Fibroblast of skin of left quadriceps (primary cell): Measurements from ENCODE around the gene ROBO3.

ENCODE experiments used
- DNase-seq, 2 experiments: peaks; one replicate each; pipeline ENCODE4 v3.0.0-alpha.2; 2013; ENCODE audit warnings: low read depth in 2 of 2

ROBO3 gene

DNA sequence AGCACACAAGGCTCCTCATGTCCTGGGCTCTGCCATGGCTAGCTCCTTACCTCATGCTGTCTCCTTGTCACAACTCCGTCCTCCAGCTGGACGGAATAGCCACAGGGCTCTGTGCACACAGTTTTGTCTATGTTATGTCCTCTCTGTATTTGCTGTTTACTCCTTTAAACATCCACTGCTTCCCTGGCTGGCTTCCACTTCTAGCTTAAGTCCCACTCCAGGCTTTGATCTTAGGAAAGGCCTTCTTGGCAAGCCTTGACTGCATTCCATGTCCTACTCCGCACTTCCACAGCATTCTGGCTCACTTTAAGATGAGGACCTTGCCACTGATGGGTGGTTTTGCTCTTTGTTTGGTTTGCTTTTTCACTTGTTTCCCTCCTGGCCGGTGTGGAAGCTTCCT, 22.9 kb upstream of the ROBO3 start:
- no peak for DNase-seq

DNA sequence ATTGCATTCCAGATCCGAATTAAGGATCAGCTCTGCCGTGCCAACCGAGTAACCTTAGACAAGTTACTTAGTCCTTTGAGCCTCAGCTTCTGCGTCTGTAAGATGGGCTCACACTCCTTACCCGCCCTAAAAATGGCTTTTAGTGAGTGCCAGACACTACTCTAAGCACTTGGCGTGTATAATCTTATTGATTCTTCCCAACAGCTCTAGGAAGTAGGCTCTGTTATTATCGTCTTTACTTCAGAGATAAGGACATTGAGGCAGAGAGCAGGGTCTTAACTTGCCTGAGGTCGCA, 21.7 kb upstream of the ROBO3 start:
- DNase-seq, result no peak

DNA sequence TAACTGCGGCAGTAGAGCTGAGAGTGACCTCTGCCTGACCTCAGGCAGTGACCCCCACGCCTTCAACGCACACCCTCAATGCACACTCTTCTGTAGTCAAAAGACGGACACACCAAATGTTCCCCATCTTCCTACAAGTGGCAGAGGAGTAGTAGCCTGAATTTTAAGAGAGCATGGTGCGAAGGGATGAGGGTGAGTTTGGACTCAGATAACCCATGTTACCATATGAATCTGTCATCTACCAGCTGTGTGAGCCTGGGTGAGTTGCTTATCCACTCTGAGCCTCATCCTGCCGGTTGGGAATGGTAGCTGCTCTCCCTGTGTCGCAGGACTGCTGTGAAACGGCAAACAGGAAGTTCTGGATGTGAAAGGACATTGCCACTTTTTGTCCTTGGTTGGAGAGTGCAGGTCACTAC, 20.6 kb upstream of the ROBO3 start:
- DNase-seq, result no peak

DNA sequence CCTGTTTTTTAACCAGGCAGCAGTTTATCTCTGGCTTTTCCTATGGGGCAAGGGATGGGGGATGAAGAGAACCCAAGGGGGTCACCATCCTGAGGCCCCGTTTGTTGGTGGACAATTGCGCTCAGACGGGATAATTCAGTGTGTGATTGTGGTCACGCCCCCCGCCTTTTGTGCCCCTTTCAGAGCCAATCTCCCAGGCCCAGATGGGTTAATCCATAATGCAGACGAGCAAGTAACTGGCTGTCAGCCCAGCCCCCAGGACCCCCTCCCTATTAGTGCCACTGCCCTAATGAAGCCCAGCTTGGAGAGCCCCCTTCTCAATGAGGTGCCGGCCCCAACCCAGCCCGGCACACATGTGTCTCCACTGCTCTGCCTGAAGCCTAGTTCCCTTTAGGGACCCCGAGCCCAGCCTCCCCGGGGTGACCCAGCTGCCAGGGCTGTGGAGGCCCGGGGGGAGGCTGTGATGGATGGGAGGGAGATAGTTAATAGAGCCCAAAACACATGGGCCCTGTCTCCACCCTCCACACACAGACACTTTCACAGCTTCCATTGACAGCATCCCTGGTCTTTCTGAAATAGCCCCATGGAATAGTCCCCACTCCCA, 19.1 kb upstream of the ROBO3 start:
- DNase-seq, result no peak

DNA sequence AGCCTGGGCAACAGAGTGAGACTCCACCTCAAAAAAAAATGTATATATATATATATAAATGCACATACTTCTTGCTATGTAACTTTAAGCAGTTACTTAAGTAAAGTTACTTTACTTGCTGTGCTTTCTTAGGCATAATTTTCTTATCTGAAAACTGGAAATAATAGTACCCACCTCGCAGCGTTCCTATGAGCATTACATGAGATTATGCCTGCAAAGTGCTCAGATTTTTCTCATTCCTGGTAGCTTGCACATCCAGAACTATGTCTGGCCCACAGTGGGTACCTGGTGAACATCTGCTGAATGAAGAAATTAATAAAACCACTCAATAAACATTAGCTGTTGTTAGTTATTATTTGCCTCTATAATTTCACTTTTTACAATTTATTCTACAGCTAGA, 6.1 kb upstream of the ROBO3 start:
- no peak for DNase-seq

DNA sequence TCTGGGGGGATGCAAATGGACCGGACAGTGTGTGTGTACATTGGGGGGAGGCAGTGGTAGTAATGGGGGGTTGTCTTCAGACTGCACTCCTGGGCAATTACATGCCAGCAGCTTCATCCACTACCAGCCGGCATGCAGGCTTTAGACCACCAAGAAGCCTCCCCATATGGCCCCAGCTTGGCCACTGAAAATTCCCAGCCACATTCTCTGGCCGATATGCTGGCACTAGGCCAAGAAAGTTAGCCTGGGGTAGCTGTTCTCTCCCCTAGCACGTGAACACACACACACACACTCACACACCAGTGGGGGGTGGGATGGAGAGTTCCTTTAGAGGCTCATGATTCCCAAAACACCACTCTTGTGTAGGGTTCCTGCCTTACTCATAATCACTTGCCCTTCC, 3.6 kb upstream of the ROBO3 start:
- DNase-seq, result no peak

DNA sequence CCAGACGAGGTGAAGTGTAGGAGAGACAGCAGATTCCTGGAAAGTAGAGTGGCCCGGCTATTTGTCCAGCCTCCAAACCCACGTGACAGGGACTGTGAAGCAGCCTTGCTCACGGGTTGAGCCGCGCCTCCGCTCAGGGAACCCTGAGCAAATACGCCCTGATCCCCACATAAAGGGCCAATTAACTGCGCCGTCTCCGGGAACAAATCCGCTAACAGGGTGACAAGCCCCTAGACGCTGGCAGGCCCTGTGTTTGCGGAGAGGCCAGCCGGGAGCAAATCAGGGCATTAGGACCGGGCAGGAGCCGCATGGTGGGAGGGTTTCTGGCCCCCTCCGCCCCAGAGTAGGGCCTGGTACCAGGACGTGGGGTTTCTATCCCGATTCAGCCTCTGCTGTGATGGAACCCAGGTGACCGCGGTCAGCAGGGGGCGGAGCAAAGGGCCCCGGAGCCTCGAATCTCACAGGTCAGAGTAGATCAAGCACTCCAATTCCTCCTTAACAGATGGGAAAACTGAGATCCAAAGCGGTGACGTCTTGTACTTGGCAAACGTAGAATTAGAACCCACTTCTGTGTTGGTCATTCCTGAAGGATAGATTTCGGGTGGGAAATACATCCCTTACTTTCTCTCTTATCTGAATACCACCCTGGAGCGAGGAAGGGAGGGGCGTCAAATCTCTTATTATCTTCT, 2.0 kb upstream of the ROBO3 start:
- DNase-seq, result no peak

DNA sequence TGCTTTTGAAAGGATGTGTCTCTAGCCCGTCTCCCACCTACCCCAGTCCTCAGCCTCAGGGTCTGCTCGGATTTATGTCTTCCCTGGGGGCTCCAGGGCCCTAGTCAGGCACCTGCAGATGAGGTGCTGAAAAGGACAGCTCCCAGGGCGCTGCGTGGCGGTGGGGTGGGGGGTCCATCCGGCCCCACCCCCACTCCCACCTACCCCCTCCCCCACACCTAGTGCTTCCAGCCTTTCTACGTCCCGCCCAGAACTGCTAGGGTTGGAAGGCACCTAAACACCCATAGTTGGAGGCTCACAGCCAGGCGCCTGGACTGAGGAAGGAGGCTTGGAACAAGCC, 1.4 kb upstream of the ROBO3 start:
- no peak for DNase-seq

DNA sequence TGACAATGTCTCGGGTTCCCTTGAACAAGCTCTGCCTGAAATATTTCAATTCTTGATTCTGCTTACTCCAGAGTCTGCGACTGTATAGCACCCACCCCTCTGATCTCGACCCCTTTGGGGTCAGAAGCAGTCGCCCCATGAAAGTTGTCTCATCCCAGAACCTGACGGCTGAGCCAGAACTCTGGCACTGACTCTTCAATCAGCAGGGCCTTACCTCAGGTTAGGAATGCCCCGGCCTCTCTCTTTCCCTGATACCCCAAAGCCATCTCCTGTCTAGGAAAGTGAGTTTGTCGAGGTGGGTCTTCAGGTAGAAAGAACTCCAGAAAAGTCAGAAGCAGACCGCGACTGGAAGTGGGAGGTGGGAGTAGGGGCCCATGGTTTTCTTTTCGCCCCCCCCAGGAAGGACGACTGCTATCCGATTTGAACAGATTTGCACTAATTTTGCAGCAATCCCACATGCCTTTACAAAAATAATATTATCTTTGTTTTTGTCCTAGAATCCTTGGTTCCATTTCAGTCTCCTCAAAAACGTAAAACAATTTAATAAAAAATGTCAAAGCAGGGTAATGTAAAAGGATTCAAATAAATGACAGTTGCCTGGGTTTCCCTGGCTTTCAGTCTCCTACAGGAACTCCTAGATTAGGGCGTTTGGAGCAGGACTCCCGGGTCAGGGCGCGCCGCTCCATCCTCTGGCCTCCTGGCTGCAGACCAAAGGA, 898 bp upstream of the ROBO3 start:
- DNase-seq, result no peak

DNA sequence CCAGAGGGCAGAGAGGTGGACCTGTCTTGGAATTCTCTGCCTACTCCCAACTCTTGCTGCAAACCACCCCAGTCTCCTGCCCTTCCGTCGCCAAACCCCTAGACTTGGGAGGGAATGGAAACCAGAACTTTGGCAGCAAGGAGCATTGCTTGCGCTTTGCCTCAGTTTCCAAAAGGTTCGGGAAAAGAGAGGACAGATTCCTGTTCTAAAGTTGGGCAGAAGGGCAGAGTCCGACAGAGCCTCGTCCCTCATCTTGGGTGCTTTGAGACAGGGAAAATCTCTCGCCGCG, 396 bp upstream of the ROBO3 start:
- no peak for DNase-seq

DNA sequence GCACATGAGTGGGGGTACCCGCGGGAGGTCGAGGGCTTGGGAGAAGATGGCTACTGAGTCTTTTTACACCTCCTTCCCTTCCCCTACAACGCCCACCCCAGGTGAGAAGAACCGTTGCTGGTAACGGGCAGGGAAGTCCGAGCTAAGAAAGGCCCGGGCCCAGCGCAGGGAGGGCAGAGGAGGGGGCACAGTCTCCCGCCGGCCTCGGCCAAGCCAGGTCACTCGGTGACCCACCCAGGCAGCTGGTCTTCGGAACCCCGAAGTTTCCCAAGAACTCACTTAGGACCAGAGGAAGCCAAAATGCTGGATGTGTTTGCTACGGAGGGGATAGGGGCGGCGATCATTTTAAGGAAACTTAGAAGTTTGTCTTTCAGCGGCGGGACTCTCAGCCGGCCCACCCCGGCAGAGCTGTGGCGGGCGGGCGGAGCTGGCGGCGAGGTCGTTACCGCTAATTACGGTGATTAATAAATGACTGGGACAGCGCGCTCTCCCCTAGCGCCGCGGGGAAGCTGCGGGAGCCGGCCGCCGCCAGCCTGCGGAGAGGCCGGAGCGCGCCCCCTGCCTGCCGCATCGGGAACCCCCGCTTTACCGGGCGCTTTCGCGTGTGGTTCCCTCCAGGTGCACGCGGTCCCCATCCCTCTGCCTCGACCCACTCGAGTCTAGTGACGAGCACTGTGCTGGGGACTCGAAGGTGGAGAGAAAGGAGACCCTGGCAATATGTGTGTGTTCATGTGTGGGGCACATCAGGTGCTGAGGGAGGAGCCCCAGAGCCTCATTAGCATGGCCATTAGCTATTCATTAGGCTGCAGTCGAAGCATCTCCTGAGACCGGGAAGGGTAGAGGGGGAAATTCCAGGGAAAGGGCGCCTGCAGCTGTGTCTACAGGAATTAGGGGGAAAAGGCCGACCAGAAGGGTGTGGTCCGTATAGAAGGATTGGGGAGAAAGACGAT, 945 bp downstream of the ROBO3 start:
- DNase-seq, result no peak

DNA sequence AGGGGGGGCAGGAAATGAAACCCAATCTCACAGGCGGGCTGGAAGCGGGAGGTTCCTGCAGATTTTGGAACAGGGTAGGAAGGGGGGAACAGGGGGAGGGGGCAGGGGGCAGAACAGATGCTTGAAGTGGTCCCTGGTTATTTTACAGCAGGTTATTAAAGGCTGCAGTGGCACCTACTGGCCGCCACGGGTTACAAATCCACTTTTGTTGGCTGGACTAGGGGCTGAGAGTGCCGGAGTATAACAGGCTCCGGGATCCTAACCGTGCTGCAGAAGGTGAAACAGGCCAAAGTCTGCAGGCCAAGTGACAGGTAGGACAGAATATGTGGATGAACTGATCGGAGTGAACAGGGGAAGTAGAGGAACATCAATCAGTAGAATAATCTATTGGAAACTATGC, 2.5 kb downstream of the ROBO3 start:
- DNase-seq, result no peak

DNA sequence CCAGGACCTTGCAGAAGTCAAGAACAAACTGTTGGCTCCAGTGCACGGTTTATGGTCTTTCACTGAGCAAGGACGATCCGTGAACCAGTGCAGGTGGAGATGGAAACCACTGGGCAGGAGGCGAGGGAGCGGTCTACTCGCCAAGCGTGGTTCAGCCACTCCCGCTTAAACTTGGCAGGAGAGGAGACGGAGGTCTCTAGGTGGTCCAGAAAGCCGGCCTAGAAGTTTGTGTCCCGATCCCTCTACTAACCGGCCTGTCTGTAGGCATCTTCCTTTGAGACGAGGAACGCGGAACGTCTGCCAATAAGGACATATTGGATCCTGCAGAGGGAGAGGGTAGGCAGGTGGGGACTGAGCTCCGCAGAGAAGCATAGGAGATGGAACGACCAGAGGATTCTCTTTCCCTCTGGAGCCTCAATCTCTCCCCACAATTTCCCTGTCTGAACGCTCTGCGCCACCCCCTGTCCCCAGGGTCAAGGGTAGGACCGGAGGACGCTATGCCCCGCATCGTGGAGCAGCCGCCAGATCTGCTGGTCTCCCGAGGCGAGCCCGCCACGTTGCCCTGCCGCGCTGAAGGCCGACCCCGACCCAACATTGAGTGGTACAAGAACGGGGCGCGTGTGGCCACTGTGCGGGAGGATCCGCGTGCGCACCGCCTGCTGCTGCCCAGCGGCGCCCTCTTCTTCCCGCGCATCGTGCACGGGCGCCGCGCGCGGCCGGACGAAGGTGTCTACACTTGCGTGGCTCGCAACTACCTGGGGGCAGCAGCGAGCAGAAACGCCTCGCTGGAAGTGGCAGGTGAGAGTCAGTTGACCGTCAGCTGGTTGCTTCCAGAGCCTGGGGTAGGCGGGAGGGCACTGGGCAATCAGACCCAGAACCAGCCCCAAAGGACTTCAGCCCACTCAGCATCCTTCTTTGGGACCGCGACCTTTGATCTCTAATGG, 3.4 kb downstream of the ROBO3 start:
- no peak for DNase-seq

DNA sequence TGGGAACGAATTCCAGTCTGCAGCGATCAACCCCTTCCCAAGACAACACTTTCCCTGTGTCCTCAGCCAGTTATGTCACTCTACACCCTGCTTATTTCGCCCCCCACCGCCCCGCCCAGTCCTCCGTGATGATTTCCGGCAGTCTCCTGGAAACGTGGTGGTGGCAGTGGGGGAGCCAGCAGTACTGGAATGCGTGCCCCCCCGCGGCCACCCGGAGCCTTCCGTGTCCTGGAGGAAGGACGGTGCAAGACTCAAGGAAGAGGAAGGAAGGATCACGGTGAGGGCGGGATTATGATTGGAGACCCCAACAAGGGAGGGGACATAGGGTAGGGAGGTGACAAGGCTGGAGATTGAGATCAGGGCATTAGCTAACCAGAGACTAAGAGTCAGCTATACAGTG, 4.1 kb downstream of the ROBO3 start:
- no peak for DNase-seq

DNA sequence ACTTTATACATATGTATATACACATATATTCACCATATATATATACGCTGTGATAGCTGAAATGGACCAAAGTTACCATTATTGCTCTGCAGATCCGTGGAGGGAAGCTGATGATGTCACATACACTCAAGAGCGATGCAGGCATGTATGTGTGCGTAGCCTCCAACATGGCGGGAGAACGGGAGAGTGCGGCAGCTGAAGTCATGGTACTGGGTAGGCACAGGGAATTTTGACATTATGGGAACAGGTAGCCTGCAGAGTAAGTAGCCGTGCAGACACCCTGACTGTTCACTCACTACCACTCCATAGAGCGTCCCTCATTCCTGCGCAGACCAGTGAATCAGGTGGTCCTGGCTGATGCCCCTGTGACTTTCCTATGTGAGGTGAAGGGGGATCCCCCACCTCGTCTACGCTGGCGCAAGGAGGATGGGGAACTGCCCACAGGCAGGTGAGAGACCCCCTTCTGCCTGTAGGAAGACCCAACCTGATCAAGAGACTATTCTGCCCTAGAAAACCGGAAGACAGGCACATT, 4.7 kb downstream of the ROBO3 start:
- no peak for DNase-seq

DNA sequence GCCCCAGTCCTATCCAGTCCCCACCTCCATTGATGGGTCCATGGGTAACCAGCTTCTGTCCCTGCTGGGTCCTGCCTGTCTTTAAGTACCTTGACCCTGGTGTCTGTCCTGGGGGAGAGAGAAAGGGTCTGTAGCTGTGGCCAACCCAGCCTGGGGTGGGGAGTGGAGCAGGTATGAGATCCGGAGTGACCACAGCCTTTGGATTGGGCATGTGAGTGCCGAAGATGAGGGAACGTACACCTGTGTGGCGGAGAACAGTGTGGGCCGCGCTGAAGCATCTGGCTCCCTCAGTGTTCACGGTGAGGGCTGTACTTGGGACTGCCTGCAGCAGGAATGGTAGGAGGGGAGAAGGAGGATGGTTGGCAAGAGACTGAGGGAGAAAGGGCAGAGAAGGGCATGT, 5.2 kb downstream of the ROBO3 start:
- no peak for DNase-seq

DNA sequence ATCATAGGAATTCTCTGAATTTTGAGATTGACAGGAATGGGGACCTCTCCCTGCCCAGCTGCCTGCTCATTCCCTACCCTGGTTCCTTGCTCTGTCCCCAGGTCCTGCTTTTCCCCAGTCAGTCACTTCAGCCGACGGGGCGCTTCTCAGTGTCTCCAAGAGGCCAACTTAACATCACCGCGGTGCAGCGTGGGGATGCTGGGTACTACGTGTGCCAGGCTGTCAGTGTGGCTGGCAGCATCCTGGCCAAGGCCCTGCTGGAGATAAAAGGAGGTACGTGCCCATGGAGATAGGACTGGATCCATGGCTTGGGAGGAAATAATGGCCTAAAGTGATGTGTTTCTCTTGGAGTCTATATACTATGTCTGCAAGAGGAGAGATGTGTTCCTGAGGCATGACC, 7.0 kb downstream of the ROBO3 start:
- no peak for DNase-seq

DNA sequence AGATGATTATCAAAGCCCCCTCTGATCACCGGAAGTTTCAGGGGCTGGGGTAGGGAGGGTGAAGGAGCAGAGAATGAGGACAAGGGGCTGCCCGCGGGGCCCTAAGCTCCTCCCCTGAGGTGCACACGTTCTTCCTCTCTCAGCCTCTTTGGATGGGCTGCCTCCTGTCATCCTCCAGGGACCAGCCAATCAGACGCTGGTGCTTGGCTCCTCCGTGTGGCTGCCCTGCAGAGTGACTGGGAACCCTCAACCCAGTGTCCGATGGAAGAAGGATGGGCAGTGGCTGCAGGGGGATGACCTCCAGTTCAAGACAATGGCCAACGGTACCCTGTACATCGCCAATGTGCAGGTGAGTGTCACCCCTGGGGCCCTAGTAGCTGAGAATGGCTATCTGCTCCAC, 7.5 kb downstream of the ROBO3 start:
- DNase-seq, result no peak

DNA sequence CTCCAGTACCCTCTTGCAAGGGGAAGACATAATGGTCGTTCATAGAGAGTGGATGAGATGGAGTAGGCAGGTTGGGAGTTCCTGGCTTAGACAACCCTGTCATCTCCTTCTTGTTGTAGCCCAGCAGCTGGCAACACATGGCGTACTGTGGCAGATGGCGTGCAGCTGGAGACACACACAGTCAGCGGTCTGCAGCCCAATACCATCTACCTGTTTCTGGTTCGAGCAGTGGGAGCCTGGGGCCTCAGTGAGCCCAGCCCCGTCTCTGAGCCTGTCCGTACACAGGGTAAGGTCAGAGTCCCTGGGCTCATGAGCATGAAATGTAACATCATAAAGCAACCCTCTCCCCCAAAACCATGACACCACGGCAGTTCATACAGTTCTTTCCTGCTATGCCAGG, 8.7 kb downstream of the ROBO3 start:
- no peak for DNase-seq

DNA sequence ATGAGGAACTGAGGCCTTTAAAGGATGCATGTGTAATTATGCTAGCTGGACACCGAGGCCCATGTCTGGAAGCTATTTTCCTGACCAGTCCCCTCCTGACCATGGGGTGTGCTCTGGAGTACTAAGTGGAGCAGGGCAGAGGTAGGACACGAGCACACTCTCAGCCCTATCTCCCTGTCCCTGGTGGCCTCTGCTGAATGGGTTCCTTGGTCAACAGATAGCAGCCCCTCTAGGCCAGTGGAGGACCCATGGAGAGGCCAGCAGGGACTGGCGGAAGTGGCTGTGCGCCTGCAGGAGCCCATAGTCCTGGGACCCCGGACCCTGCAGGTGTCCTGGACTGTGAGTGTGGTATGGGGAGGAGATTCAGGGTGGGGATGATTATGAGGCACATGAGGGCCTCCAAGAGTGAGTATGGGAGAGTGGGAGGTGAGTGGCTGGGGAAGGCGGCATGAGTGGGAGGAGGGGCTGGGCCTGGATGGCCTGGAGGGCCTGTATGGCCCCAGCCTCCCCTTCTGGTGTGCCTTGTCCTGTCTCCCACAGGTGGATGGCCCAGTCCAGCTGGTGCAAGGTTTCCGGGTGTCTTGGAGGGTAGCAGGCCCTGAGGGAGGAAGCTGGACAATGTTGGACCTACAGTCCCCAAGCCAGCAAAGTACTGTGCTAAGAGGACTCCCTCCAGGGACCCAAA, 9.5 kb downstream of the ROBO3 start:
- DNase-seq, result no peak

DNA sequence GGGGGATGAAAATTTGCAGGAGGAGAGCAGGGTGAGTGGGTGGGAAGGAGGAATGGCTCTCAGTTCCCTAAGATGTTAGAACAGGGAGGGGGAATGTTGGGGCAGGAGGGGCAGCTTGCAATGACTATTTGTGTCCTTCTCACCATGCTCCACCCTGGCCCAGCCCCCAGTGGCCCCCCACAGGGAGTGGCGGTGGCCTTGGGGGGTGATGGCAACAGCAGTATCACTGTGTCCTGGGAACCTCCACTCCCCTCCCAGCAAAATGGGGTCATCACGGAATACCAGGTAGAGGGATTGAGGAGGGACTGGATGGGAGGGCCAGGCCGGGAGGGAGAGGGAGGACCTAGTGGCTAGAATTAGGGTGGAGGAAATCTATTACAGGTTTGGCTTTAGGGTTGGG, 10.2 kb downstream of the ROBO3 start:
- DNase-seq, result no peak
